Astrocyte of the spinal cord (primary cell): ENCODE results near the gene TREML2.

Experiments
- DNase-seq: peaks from one replicate; pipeline ENCODE4 v3.0.0; 2011; ENCODE audit warnings: low read depth, low spot score
- H3K4me3 ChIP-seq: 2 replicates; pipeline ENCODE4 v1.5.1; 2011; ENCODE audit warnings: low read depth, mild to moderate bottlenecking, low read length, moderate library complexity
- CTCF ChIP-seq: IDR thresholded peaks from 2 replicates; pipeline ENCODE4 v1.5.1; 2012; ENCODE audit warnings: low read depth, mild to moderate bottlenecking, low read length, inconsistent platforms
- in situ Hi-C: cut with HindIII; loops from 2 replicates; pipeline ENCODE4 v1.10.0; 2017; ENCODE audit warnings: low sequenced_read_pairs

Gene TREML2

GRCh38 chr6:41209547-41210320, 8.8 kb upstream of the TREML2 start:
- no peak for DNase-seq
- in situ Hi-C loops, result no loop called here
- no peak overlapping the region for H3K4me3 ChIP-seq
- no peak for TF ChIP-seq CTCF

GRCh38 chr6:41208439-41209106, 7.6 kb upstream of the TREML2 start:
- TF ChIP-seq CTCF, result no peak
- no peak overlapping the region for H3K4me3 ChIP-seq
- DNase-seq, result no peak
- in situ Hi-C loops, result no loop called here

- no peak overlapping the region for H3K4me3 ChIP-seq
- TF ChIP-seq CTCF, result no peak
- in situ Hi-C loops, result no loop called here
- DNase-seq, result no peak
Measured at GRCh38 chr6:41204156-41204555, 3.2 kb upstream of the TREML2 start.

- H3K4me3 ChIP-seq, result no peak overlapping the region
- in situ Hi-C loops, result no loop called here
- TF ChIP-seq CTCF, result no peak
- DNase-seq, result no peak
Measured at GRCh38 chr6:41201764-41202173, 820 bp upstream of the TREML2 start.

GRCh38 chr6:41200296-41200900, 551 bp downstream of the TREML2 start:
- H3K4me3 ChIP-seq, result no peak overlapping the region
- no peak for TF ChIP-seq CTCF
- in situ Hi-C loops, result no loop called here
- no peak for DNase-seq

GRCh38 chr6:41199552-41200246, 1.2 kb downstream of the TREML2 start:
- no peak for DNase-seq
- no peak for TF ChIP-seq CTCF
- in situ Hi-C loops, result no loop called here
- no peak overlapping the region for H3K4me3 ChIP-seq
